Peyer's patch (tissue), 4 donors: Measurements from ENCODE around the gene FBLN5. TPM values are rescaled to one million over a fixed set of nuclear protein-coding genes. Genes with fewer than 3 reads are reported as not detected.

Experiments
- DNase-seq, 3 donors: peaks; one replicate each; pipeline ENCODE4 v3.0.0-alpha.2; 2017 to 2019
- H3K27ac ChIP-seq, 4 donors: fragments of 200-600 bp; sonication (generic); one replicate each; pipeline ENCODE4 v1.5.1; 2016 to 2019
- H3K27me3 ChIP-seq, 2 donors: fragments of 200-600 bp; sonication (generic); one replicate each; pipeline ENCODE4 v1.5.1; 2019
- H3K36me3 ChIP-seq, 3 donors: fragments of 200-600 bp; sonication (generic); one replicate each; pipeline ENCODE4 v1.5.1; 2016 to 2019
- H3K4me1 ChIP-seq, 4 donors: fragments of 200-600 bp; sonication (generic); one replicate each; pipeline ENCODE4 v1.5.1; 2016 to 2019
- H3K4me3 ChIP-seq, 4 donors: fragments of 200-600 bp; sonication (generic); 1 replicate in 3 of 4; 2 replicates in 1 of 4; pipeline ENCODE4 v1.5.1; 2016 to 2019; ENCODE audit warnings: mild to moderate bottlenecking in 1 of 4
- H3K9me3 ChIP-seq, 4 donors: fragments of 200-600 bp; sonication (generic); one replicate each; pipeline ENCODE4 v1.5.1; 2016 to 2019; ENCODE audit warnings: mild to moderate bottlenecking in 1 of 4
- POLR2A ChIP-seq, 2 donors: fragments of 450-650 bp; IDR thresholded peaks; one replicate each; pipeline ENCODE4 v1.5.1; 2017; ENCODE audit warnings: antibody characterized with exemption in 2 of 2, mild to moderate bottlenecking in 2 of 2, moderate library complexity in 2 of 2
- total RNA-seq, 4 donors: library from RNA; depleted of rRNA; stranded (reverse); fragments of >200 nt; gene quantifications; one replicate each; pipeline ENCODE4 v1.1.0, GENCODE V29; 2016
- TF ChIP-seq, protein P1 (sequence below), 6 experiments: fragments of 450-650 bp in 4 of 6; fragments of 200-600 bp in 2 of 6; sonication (generic) in 1 of 6; IDR thresholded peaks; one replicate each; pipeline ENCODE4 v1.5.1; 2017 to 2019; ENCODE audit warnings: antibody characterized with exemption in 6 of 6, mild to moderate bottlenecking in 3 of 6, moderate library complexity in 1 of 6

FBLN5 gene
- total RNA-seq, 4 donors from 2014 or later = 30.5 to 61.1 (median 51.2) TPM

DNA sequence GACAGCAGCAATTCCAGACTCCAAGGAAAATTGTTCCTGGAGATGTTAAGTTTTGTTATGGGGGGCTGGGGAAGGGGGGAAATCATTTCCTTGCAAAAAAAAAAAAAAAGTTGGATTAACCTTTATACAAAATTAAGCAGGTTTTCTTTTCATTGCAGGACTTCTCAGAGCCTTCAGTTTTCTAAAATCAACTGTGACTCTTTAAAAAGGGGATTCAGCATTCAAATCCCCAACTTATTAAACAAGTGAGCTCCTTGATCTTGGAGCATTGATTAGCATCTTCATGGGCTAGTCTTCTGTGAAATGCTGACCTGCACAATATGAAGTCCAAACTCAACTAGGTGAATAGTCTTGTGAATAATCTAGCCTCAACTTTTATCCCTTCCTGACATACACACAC is 87.3 kb downstream of the FBLN5 start:
- no peak for DNase-seq
- Histone ChIP-seq H3K27ac (peak overlapping the region in 2 of 4 donors; percentile 17 to 35), H3K4me3 (no peak overlapping the region), H3K36me3 (no peaks in the 10 kb centered on the region), H3K4me1 (no peaks in the 10 kb centered on the region), H3K9me3 (no peaks in the 10 kb centered on the region), H3K27me3 (no peaks in the 10 kb centered on the region)
- no peak for TF ChIP-seq POLR2A (IDR thresholded peaks at IDR 0.05)
- TF ChIP-seq, protein P1, sequence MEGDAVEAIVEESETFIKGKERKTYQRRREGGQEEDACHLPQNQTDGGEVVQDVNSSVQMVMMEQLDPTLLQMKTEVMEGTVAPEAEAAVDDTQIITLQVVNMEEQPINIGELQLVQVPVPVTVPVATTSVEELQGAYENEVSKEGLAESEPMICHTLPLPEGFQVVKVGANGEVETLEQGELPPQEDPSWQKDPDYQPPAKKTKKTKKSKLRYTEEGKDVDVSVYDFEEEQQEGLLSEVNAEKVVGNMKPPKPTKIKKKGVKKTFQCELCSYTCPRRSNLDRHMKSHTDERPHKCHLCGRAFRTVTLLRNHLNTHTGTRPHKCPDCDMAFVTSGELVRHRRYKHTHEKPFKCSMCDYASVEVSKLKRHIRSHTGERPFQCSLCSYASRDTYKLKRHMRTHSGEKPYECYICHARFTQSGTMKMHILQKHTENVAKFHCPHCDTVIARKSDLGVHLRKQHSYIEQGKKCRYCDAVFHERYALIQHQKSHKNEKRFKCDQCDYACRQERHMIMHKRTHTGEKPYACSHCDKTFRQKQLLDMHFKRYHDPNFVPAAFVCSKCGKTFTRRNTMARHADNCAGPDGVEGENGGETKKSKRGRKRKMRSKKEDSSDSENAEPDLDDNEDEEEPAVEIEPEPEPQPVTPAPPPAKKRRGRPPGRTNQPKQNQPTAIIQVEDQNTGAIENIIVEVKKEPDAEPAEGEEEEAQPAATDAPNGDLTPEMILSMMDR (IDR thresholded peaks at IDR 0.05) = no peak

DNA sequence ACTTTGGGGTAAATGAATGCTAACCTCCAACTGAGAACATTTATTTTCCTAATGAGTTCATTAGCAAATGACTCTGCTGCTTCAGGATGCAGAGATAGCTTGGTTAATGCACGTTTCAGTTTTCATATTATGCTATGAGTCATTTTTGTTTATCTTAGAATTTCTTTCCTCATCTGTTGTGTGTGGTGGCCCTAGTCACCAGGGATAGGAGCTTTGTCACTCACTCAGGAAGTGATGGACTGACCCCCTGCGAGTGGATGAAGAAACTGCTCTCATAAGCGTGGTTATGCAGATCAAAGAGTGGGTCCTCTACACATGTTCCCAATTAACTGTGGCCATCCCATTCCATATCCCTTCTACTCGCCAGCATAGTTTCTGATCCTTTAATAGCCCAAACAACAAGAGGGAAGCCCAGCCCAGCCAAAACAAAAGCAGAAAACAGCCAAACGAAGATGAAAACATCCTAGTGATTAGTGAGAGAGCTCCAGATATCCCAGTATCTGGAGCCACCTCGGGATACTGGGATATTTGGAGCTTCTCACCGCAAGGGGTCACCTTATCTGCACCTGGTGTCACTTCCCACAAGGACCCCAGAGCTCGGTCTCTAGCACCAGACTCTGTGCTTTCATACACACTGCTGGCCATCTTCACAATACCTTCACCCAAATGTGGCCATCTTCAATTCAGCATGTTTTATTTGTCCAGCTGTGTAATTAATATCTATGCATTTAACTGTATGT is 88.8 kb downstream of the FBLN5 start:
- Histone ChIP-seq H3K27me3 (no peaks in the 10 kb centered on the region), H3K4me3 (no peak overlapping the region), H3K4me1 (no peaks in the 10 kb centered on the region), H3K36me3 (no peaks in the 10 kb centered on the region), H3K9me3 (no peaks in the 10 kb centered on the region), H3K27ac (no peak overlapping the region)
- no peak for DNase-seq
- TF ChIP-seq, protein P1 (IDR thresholded peaks at IDR 0.05) = peak in 1 of 6 experiments; percentile 8
- no peak for TF ChIP-seq POLR2A (IDR thresholded peaks at IDR 0.05)

GRCh38 chr14:91857614-91858013 is 89.9 kb downstream of the FBLN5 start:
- no peaks in the 10 kb centered on the region for H3K27me3 ChIP-seq
- H3K4me3 ChIP-seq = no peak overlapping the region
- no peak for TF ChIP-seq POLR2A (IDR thresholded peaks at IDR 0.05)
- TF ChIP-seq, protein P1 (IDR thresholded peaks at IDR 0.05) = no peak
- H3K27ac ChIP-seq = no peak overlapping the region
- no peaks in the 10 kb centered on the region for H3K9me3 ChIP-seq
- H3K4me1 ChIP-seq = no peaks in the 10 kb centered on the region
- no peak for DNase-seq
- no peaks in the 10 kb centered on the region for H3K36me3 ChIP-seq

DNA sequence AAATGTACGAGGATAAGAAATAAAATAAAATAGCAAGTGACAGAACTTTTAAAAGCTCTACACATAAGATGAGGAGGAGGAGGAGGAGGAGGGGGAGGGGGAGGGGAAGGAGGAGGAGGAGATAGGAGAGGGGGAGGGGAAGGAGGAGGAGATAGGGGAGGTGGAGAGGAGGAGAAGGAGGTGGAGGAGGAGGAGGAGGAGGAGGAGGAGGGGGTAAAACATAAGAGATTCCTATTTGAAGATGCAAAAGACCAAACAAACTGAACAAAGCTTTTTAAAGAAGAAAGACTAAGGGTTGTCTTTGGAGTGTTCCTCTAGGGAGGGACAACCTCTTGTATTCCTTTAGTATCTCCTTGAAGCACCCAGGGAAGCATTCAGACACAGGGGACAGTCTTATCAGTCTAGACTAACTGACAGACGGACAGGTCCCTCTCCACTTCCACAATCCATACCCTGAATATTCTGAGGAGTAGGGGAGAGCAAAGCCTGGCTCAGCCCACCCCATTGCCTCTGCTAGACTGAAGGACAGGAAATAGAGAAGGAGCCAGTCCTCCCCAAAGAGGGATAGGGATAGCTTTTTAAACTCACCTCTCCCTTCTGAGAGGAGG is 93.1 kb downstream of the FBLN5 start:
- Histone ChIP-seq H3K27me3 (no peaks in the 10 kb centered on the region), H3K9me3 (no peaks in the 10 kb centered on the region), H3K4me1 (no peaks in the 10 kb centered on the region), H3K4me3 (no peak overlapping the region), H3K36me3 (no peaks in the 10 kb centered on the region), H3K27ac (no peak overlapping the region)
- TF ChIP-seq, protein P1 (IDR thresholded peaks at IDR 0.05) = no peak
- TF ChIP-seq POLR2A (IDR thresholded peaks at IDR 0.05) = no peak
- no peak for DNase-seq

- no peak for TF ChIP-seq POLR2A (IDR thresholded peaks at IDR 0.05)
- TF ChIP-seq, protein P1 (IDR thresholded peaks at IDR 0.05) = no peak
Observed at GRCh38 chr14:91851563-91851962, 95.9 kb downstream of the FBLN5 start.

More at GRCh38 chr14:91851563-91851962, 95.9 kb downstream of the FBLN5 start:
- Histone ChIP-seq H3K27me3 (no peaks in the 10 kb centered on the region), H3K4me1 (no peaks in the 10 kb centered on the region), H3K9me3 (no peaks in the 10 kb centered on the region), H3K4me3 (no peak overlapping the region), H3K36me3 (no peaks in the 10 kb centered on the region), H3K27ac (no peak overlapping the region)
- DNase-seq = no peak
